ENCODE measurements around the gene VPS33A. TPM values are rescaled to one million over a fixed set of nuclear protein-coding genes. Genes with fewer than 3 reads are reported as not detected.

Gene VPS33A
- total RNA-seq, 1 experiment from 2014 or later, result 37.6 TPM

DNA sequence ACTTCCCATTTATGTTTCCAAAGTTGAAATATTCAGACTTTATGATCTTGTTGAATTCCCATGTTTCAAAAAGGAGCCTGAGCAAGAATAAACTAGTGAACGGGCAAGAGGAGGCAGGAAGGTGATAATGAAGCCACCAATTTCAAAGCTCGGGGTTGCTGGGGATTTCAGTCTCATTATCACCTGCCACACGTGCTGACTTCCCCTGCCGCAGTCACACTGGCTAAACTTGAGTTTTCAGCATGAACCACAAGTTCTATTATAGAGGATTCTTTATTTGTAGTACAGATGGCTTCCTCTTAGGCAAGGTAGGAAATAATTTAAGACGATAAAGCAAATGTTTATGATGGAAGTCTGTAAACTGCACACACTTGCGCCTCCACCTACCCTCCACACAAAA is 22.3 kb downstream of the VPS33A start:
- H3K9me3 Mint-ChIP-seq, result no peaks in the 10 kb centered on the region
- TF ChIP-seq HMGXB4 (CRISPR knock-in tag; IDR thresholded peaks at IDR 0.05) (no peak), CREB1 (CRISPR knock-in tag; IDR thresholded peaks at IDR 0.05) (no peak), USF2 (CRISPR knock-in tag; IDR thresholded peaks at IDR 0.05) (no peak), ETV6 (CRISPR knock-in tag; IDR thresholded peaks at IDR 0.05) (no peak), EMX1 (CRISPR knock-in tag; IDR thresholded peaks at IDR 0.05) (no peak)
- TF ChIP-seq, protein P1, sequence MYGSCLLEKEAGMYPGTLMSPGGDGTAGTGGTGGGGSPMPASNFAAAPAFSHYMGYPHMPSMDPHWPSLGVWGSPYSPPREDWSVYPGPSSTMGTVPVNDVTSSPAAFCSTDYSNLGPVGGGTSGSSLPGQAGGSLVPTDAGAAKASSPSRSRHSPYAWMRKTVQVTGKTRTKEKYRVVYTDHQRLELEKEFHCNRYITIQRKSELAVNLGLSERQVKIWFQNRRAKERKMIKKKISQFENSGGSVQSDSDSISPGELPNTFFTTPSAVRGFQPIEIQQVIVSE (CRISPR knock-in tag; IDR thresholded peaks at IDR 0.05; ENCODE audit: borderline replicate concordance), result no peak
- TF ChIP-seq, protein P2, sequence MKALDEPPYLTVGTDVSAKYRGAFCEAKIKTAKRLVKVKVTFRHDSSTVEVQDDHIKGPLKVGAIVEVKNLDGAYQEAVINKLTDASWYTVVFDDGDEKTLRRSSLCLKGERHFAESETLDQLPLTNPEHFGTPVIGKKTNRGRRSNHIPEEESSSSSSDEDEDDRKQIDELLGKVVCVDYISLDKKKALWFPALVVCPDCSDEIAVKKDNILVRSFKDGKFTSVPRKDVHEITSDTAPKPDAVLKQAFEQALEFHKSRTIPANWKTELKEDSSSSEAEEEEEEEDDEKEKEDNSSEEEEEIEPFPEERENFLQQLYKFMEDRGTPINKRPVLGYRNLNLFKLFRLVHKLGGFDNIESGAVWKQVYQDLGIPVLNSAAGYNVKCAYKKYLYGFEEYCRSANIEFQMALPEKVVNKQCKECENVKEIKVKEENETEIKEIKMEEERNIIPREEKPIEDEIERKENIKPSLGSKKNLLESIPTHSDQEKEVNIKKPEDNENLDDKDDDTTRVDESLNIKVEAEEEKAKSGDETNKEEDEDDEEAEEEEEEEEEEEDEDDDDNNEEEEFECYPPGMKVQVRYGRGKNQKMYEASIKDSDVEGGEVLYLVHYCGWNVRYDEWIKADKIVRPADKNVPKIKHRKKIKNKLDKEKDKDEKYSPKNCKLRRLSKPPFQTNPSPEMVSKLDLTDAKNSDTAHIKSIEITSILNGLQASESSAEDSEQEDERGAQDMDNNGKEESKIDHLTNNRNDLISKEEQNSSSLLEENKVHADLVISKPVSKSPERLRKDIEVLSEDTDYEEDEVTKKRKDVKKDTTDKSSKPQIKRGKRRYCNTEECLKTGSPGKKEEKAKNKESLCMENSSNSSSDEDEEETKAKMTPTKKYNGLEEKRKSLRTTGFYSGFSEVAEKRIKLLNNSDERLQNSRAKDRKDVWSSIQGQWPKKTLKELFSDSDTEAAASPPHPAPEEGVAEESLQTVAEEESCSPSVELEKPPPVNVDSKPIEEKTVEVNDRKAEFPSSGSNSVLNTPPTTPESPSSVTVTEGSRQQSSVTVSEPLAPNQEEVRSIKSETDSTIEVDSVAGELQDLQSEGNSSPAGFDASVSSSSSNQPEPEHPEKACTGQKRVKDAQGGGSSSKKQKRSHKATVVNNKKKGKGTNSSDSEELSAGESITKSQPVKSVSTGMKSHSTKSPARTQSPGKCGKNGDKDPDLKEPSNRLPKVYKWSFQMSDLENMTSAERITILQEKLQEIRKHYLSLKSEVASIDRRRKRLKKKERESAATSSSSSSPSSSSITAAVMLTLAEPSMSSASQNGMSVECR (CRISPR knock-in tag; IDR thresholded peaks at IDR 0.05; ENCODE audit: borderline replicate concordance), result no peak
- POLR2A ChIA-PET, result no interaction called here
- no peaks in the 10 kb centered on the region for H3K4me1 Mint-ChIP-seq
- no peak for ATAC-seq
- H3K27ac Mint-ChIP-seq, result no peak overlapping the region
- no peaks in the 10 kb centered on the region for H3K27me3 Mint-ChIP-seq (ENCODE audit: low read depth)
- DNase-seq (ENCODE audit: low spot score), result no peak
- CTCF ChIA-PET, result no interaction called here
- H3K36me3 Mint-ChIP-seq, result peaks cover 17% of the 10 kb centered on the region
- H3K4me3 Mint-ChIP-seq, result no peak overlapping the region

DNA sequence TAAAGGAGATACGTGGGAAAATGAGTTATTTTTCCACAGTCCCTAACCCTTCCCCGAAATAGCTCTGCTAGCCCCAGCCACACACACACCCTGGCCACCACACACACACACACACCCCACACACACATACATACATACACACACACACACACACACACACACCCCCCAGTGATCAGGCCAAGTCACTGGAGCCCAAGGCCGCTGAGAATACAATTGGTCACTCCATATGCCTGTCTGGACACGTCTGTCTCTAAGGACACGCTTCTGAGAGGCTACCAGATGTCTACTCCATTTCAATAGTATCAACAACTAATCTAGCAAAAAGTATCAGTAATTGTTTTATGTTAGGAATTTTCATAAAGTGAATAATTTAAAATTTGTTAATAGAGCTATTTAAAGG is 27.4 kb downstream of the VPS33A start:
- no peak for TF ChIP-seq USF1 (CRISPR knock-in tag; IDR thresholded peaks at IDR 0.05)
- TF ChIP-seq MAX (CRISPR knock-in tag; IDR thresholded peaks at IDR 0.05), result no peak
- TF ChIP-seq GRHL2 (CRISPR knock-in tag; IDR thresholded peaks at IDR 0.05; ENCODE audit: insufficient replicate concordance, severe bottlenecking), result no peak
- TF ChIP-seq, protein P3, sequence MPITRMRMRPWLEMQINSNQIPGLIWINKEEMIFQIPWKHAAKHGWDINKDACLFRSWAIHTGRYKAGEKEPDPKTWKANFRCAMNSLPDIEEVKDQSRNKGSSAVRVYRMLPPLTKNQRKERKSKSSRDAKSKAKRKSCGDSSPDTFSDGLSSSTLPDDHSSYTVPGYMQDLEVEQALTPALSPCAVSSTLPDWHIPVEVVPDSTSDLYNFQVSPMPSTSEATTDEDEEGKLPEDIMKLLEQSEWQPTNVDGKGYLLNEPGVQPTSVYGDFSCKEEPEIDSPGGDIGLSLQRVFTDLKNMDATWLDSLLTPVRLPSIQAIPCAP (CRISPR knock-in tag; IDR thresholded peaks at IDR 0.05), result no peak
- ChIA-PET CTCF (interaction anchor here (0.6 kb wide), 1 partner anchor 1119 kb away, joined by 5 read pairs; no protein-coding TSS in a partner anchor), POLR2A (no interaction called here)
- Mint-ChIP-seq H3K4me1 (no peaks in the 10 kb centered on the region), H3K4me3 (no peak overlapping the region), H3K36me3 (peaks cover 27% of the 10 kb centered on the region), H3K9me3 (no peaks in the 10 kb centered on the region), H3K27me3 (ENCODE audit: low read depth) (no peaks in the 10 kb centered on the region), H3K27ac (no peak overlapping the region)
- no peak for DNase-seq (ENCODE audit: low spot score)
- no peak for ATAC-seq

DNA sequence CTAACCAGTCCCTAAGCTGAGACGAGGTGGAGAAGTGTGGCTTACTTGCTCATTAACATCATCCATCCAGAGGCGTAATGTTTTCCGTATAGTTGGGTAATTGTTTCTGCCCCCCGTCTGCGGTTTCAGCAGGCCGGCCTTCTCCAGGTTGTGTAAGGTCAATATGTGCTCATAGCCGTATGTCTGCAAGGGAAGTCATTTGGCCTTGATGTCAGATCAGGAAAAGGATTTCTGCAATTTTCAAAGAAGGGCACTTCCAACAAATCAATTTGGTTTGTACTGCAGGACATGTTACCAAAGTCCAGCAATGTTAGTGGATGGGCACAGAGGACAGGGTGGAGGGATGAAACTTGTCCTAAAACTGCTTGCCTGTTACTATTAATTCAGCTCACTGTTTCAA is 30.6 kb downstream of the VPS33A start:
- ATAC-seq (no peak), DNase-seq (ENCODE audit: low spot score) (no peak)
- ChIA-PET POLR2A (no interaction called here), CTCF (interaction anchor here (0.6 to 0.7 kb wide), 2 partner anchors 204 to 428 kb away, joined by 3 read pairs; no protein-coding TSS in a partner anchor)
- Mint-ChIP-seq H3K27me3 (ENCODE audit: low read depth) (no peaks in the 10 kb centered on the region), H3K9me3 (no peaks in the 10 kb centered on the region), H3K36me3 (peaks cover 21% of the 10 kb centered on the region), H3K27ac (no peak overlapping the region), H3K4me3 (no peak overlapping the region), H3K4me1 (no peaks in the 10 kb centered on the region)
- TF ChIP-seq, protein P4, sequence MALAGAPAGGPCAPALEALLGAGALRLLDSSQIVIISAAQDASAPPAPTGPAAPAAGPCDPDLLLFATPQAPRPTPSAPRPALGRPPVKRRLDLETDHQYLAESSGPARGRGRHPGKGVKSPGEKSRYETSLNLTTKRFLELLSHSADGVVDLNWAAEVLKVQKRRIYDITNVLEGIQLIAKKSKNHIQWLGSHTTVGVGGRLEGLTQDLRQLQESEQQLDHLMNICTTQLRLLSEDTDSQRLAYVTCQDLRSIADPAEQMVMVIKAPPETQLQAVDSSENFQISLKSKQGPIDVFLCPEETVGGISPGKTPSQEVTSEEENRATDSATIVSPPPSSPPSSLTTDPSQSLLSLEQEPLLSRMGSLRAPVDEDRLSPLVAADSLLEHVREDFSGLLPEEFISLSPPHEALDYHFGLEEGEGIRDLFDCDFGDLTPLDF (CRISPR knock-in tag; IDR thresholded peaks at IDR 0.05), result no peak
- TF ChIP-seq PRRX2 (CRISPR knock-in tag; IDR thresholded peaks at IDR 0.05) (no peak), EMX1 (CRISPR knock-in tag; IDR thresholded peaks at IDR 0.05) (no peak)
